ENCODE results near the gene HYDIN. TPM values are rescaled to one million over a fixed set of nuclear protein-coding genes. Genes with fewer than 3 reads are reported as not detected.

HYDIN gene
- total RNA-seq, 4 donors from 2014 or later = 0.35 to 10.3 (median 4.3) TPM

- H3K4me1 ChIP-seq = peaks cover 0 to 27% (median 10%) of the 10 kb centered on the region in 3 donors
- no peak for ATAC-seq
- peaks cover 0 to 17% of the 10 kb centered on the region in 2 donors for H3K36me3 ChIP-seq
- WGBS, 2 donors (ENCODE audit: low coverage in 1 of 2) = 89% methylated on average over 3 of the region's 3 CpGs; no CpG with 5 or more reads in 1 of the 2 donors
- H3K27me3 ChIP-seq = peaks cover 9% of the 10 kb centered on the region
- TF ChIP-seq POLR2A (IDR thresholded peaks at IDR 0.05) = no peak
- no peak for TF ChIP-seq EP300 (IDR thresholded peaks at IDR 0.05)
- no peak for TF ChIP-seq POLR2AphosphoS5 (IDR thresholded peaks at IDR 0.05)
- no peak for TF ChIP-seq CTCF (IDR thresholded peaks at IDR 0.05)
- H3K4me3 ChIP-seq = peak overlapping the region; percentile 59 to 94
- no peak overlapping the region for H3K27ac ChIP-seq
- H3K9me3 ChIP-seq = peaks cover 0 to 8% (median 0%) of the 10 kb centered on the region in 3 donors
These were observed 428.9 kb downstream of the HYDIN start for GRCh38 chr16:70801611-70802010.

DNA sequence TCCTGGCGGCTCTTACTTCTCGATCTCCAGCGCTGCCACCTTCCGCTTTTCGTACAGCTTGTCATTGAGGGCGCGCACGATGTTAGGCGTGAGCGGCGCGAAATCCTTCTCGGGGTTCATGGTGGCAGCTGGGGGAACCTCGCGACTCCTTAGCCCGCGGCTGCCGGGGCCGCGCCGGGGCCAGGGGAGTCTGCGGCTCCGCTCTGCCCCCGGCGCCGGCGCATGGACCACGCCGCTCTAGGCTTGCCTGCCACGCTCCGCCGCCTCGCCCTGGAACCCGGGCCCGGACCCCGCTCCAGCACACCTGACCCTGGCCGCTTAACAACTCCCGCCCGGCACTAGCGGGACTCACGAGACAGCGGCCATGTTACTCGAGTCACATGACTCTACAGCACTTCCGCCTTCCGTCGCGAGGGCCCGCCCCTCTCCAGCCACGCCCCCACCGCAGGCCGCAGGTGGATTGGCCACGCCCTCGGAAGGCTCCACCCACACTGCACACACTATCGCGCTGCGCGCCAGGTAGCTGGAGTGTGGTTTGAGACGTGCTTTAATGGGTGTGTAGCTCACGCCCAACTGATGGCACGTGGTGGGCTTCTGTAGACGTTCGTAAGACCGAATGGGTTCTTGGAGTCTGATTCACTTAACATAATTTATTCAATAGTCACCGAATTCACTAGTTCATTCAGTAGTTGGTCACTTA, 429.6 kb downstream of the HYDIN start, which contains the start of gene VAC14:
Gene VAC14 (minus strand): TSS at position 378 of the 700 bp plus-strand sequence. CDS start 258 bp downstream, at position 120.
- H3K4me1 ChIP-seq = peaks cover 0 to 27% (median 10%) of the 10 kb centered on the region in 3 donors
- peak within 1 kb of the TSS in 3 of 4 donors; percentile 65 to 81 (median 79) for H3K27ac ChIP-seq
- peaks cover 5% of the 10 kb centered on the region for H3K27me3 ChIP-seq
- H3K9me3 ChIP-seq = peaks cover 0 to 8% (median 0%) of the 10 kb centered on the region in 3 donors
- H3K36me3 ChIP-seq = peaks cover 0 to 20% of the 10 kb centered on the region in 2 donors
- TF ChIP-seq POLR2A (IDR thresholded peaks at IDR 0.05) (peak; percentile 35), EP300 (IDR thresholded peaks at IDR 0.05) (no peak), CTCF (IDR thresholded peaks at IDR 0.05) (no peak), POLR2AphosphoS5 (IDR thresholded peaks at IDR 0.05) (peak; percentile 44)
- H3K4me3 ChIP-seq = peak within 1 kb of the TSS; percentile 59 to 94
- peak; percentile 98 for ATAC-seq
- WGBS, 2 donors (ENCODE audit: low coverage in 1 of 2) = 1% methylated on average over 12 of the region's 64 CpGs; no CpG with 5 or more reads in 1 of the 2 donors

- Histone ChIP-seq H3K36me3 (peaks cover 0 to 20% of the 10 kb centered on the region in 2 donors), H3K27ac (peak overlapping the region in 3 of 4 donors; percentile 65 to 81 (median 79)), H3K4me3 (peak overlapping the region; percentile 59 to 94), H3K27me3 (peaks cover 3% of the 10 kb centered on the region), H3K4me1 (peaks cover 0 to 27% (median 10%) of the 10 kb centered on the region in 3 donors), H3K9me3 (peaks cover 0 to 8% (median 0%) of the 10 kb centered on the region in 3 donors)
- no peak for ATAC-seq
- no peak for TF ChIP-seq CTCF (IDR thresholded peaks at IDR 0.05)
- TF ChIP-seq EP300 (IDR thresholded peaks at IDR 0.05) = no peak
- TF ChIP-seq POLR2A (IDR thresholded peaks at IDR 0.05) = no peak
- TF ChIP-seq POLR2AphosphoS5 (IDR thresholded peaks at IDR 0.05) = no peak
- WGBS, 2 donors (ENCODE audit: low coverage in 1 of 2) = 23% methylated on average over 3 to 7 of the region's 7 CpGs
These were observed 430.2 kb downstream of the HYDIN start for GRCh38 chr16:70800311-70800710.

DNA sequence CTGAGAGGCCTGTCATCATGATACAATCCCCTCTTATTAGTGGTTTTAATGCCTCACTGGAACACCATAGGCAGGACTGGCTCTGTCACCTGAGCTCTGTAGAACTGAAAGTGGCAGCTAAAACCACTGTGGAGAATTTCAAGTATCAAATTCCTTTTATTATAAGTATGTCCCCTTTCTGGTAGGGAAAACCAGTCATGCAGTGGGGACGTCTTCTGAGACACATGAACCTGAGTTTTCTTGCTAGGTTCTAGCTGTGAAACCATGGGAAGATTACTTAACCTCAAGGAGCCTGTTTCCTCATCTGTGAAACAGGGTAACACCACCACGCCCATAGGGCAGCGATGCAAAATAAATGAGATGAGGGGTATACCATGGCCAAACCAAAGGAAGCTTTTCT, 434.2 kb downstream of the HYDIN start:
- no peaks in the 10 kb centered on the region for H3K27me3 ChIP-seq
- TF ChIP-seq EP300 (IDR thresholded peaks at IDR 0.05) (no peak), POLR2A (IDR thresholded peaks at IDR 0.05) (no peak), POLR2AphosphoS5 (IDR thresholded peaks at IDR 0.05) (no peak), CTCF (IDR thresholded peaks at IDR 0.05) (no peak)
- H3K9me3 ChIP-seq = no peaks in the 10 kb centered on the region
- 88 to 100% methylated on average over 1 to 2 of the region's 3 CpGs for WGBS, 2 donors (ENCODE audit: low coverage in 1 of 2)
- H3K4me3 ChIP-seq = no peak overlapping the region
- no peak for ATAC-seq
- H3K36me3 ChIP-seq = peaks cover 0 to 20% of the 10 kb centered on the region in 2 donors
- H3K27ac ChIP-seq = no peak overlapping the region
- H3K4me1 ChIP-seq = peaks cover 0 to 23% (median 10%) of the 10 kb centered on the region in 3 donors

All from gastroesophageal sphincter (tissue), 4 donors.